ENCODE data around the gene TRIM40.

- TF ChIP-seq GATA2 (IDR thresholded peaks at IDR 0.05; ENCODE audit: low read depth, low read length) (no peak), GATA3 (IDR thresholded peaks at IDR 0.05; ENCODE audit: low read depth, low read length) (no peak)
Observed at GRCh38 chr6:30091577-30092381, 44.2 kb upstream of the TRIM40 start.
